K562 (cell line): ENCODE measurements around the gene LPCAT2. TPM values are rescaled to one million over a fixed set of nuclear protein-coding genes. Genes with fewer than 3 reads are reported as not detected.

Source experiments
- ATAC-seq: fragments of 200-7000 bp; cut with Tn5 transposase; 3 replicates; pipeline ENCODE4 v1.9.1; 2020; ENCODE audit warnings: moderate library complexity
- BruUV-seq: library from RNA; stranded (reverse); fragments of 400-500 nt; replicated peaks from 2 replicates; lab custom pipeline; 2021; lab: Mats Ljungman, UMichigan
- CTCF ChIA-PET: fragments of 300-600 bp; formaldehyde crosslinking; extraction: SDS; loops from one replicate; lab custom pipeline; 2021; ENCODE audit warnings: low intra/inter-chr PET ratio; lab: Yijun Ruan, JAX
- POLR2A ChIA-PET: fragments of 300-600, 350-650 bp; sonication (Branson Sonifier 250); formaldehyde crosslinking; extraction: SDS; loops from one replicate; lab custom pipeline; 2021; ENCODE audit warnings: antibody characterized with exemption, inconsistent platforms; lab: Yijun Ruan, JAX
- DNase-seq, 4 experiments: peaks; one replicate each; pipeline versions ENCODE4 v3.0.0 to v3.0.0-alpha.2; 2011 to 2018; ENCODE audit warnings: low spot score in 3 of 4, mixed read lengths in 3 of 4; ENCODE audit errors: extremely low read depth in 1 of 4
- FAIRE-seq: peaks from 2 replicates; lab custom pipeline; 2011; peaks lifted over from hg19 to GRCh38; lab: Jason Lieb, UNC
- H2AFZ ChIP-seq: 2 replicates; pipeline ENCODE4 v1.6.0; 2011; ENCODE audit warnings: low read depth, low read length, control low read depth, inconsistent platforms
- H3K27ac ChIP-seq: fragments of 200-600 bp; 3 replicates; pipeline ENCODE4 v1.8.0; 2011; ENCODE audit warnings: low read depth, mild to moderate bottlenecking, control low read depth, inconsistent platforms, low read length, moderate library complexity, mixed read lengths; ENCODE audit errors: extremely low read depth
- H3K27me3 ChIP-seq, 2 experiments: fragments of 300-600 bp in 1 of 2; 2 replicates in 1 of 2; 3 replicates in 1 of 2; pipeline versions ENCODE4 v1.6.0 to v1.8.0; 2011; ENCODE audit warnings: inconsistent platforms in 2 of 2, low read length in 2 of 2, mild to moderate bottlenecking in 1 of 2, mixed read lengths in 1 of 2, moderate library complexity in 1 of 2; ENCODE audit not compliant: control insufficient read depth in 2 of 2, insufficient read depth in 2 of 2
- H3K36me3 ChIP-seq: fragments of 300-600 bp; 3 replicates; pipeline ENCODE4 v1.8.0; 2011; ENCODE audit warnings: mild to moderate bottlenecking, low read length, inconsistent platforms; ENCODE audit not compliant: control insufficient read depth, insufficient read depth
- H3K4me1 ChIP-seq, 2 experiments: fragments of 200-600 bp in 1 of 2; replicated peaks in 1 of 2; 2 replicates in 1 of 2; 3 replicates in 1 of 2; pipeline versions ENCODE4 v1.5.1 to v1.8.0; 2011; ENCODE audit warnings: inconsistent platforms in 2 of 2, low read length in 2 of 2, mild to moderate bottlenecking in 1 of 2, mixed read lengths in 1 of 2, moderate library complexity in 1 of 2; ENCODE audit not compliant: control insufficient read depth in 2 of 2, insufficient read depth in 2 of 2
- H3K4me2 ChIP-seq: 2 replicates; pipeline ENCODE4 v1.6.1; 2011; ENCODE audit warnings: low read length, control low read depth, inconsistent platforms, mixed read lengths; ENCODE audit not compliant: insufficient read depth
- H3K4me3 ChIP-seq: fragments of 200-600 bp; sonication (generic), shearing (Covaris generic); 2 replicates; pipeline ENCODE4 v1.5.1; 2016; ENCODE audit warnings: control low read depth, inconsistent platforms
- H3K79me2 ChIP-seq: fragments of 200-600 bp; 3 replicates; pipeline ENCODE4 v1.8.0; 2011; ENCODE audit warnings: low read length, inconsistent platforms; ENCODE audit not compliant: control insufficient read depth, insufficient read depth
- H3K9ac ChIP-seq, 2 experiments: 2 replicates each; pipeline versions ENCODE4 v1.6.0 to v1.6.1; 2011; ENCODE audit warnings: low read depth in 2 of 2, low read length in 2 of 2, control low read depth in 1 of 2, inconsistent platforms in 1 of 2, mild to moderate bottlenecking in 1 of 2, mixed read lengths in 1 of 2; ENCODE audit not compliant: insufficient read depth in 1 of 2
- H3K9me1 ChIP-seq: one replicate; pipeline ENCODE4 v1.6.0; 2011; ENCODE audit warnings: inconsistent platforms, mild to moderate bottlenecking, low read length, moderate library complexity; ENCODE audit not compliant: control insufficient read depth, insufficient read depth
- H3K9me3 ChIP-seq: replicated peaks from 2 replicates; pipeline ENCODE4 v1.5.1; 2011; ENCODE audit warnings: low read depth, low read length, inconsistent platforms; ENCODE audit not compliant: control insufficient read depth, insufficient read depth
- H4K20me1 ChIP-seq: replicated peaks from 2 replicates; pipeline ENCODE4 v1.6.1; 2011; ENCODE audit warnings: low read length, inconsistent platforms, mixed read lengths; ENCODE audit not compliant: control insufficient read depth, insufficient read depth
- DACH1 ChIP-seq: fragments of 450-650 bp; IDR thresholded peaks from 2 replicates; pipeline ENCODE4 v1.6.1; 2018; ENCODE audit not compliant: partially characterized antibody
- ETS1 ChIP-seq: conservative IDR thresholded peaks from 2 replicates; pipeline ENCODE4 v1.6.1; 2011; ENCODE audit warnings: low read depth, mild to moderate bottlenecking, low read length; ENCODE audit not compliant: control insufficient read depth
- TCF7L2 ChIP-seq: fragments of 150-350 bp; IDR thresholded peaks from 2 replicates; pipeline ENCODE4 v1.6.1; 2016; ENCODE audit warnings: low read depth, mild to moderate bottlenecking, low read length, moderate library complexity
- ZNF143 ChIP-seq: sonication (generic); formaldehyde crosslinking; IDR thresholded peaks from 2 replicates; pipeline ENCODE4 v1.9.0; 2022; ENCODE audit warnings: mild to moderate bottlenecking, missing genetic modification reagents
- ZNF212 ChIP-seq: fragments of 450-650 bp; formaldehyde crosslinking; IDR thresholded peaks from 2 replicates; pipeline ENCODE4 v1.4.0; 2020; ENCODE audit warnings: mild to moderate bottlenecking
- WGBS: fragments of 100-300 bp; shearing (Covaris generic); methylation state at CpG from one replicate; pipeline ENCODE4 v1.1.6; 2016; ENCODE audit warnings: low coverage, mixed read lengths; ENCODE audit not compliant: insufficient coverage; ENCODE audit errors: missing lambda C conversion rate; 5-methylcytosine and 5-hydroxymethylcytosine counted together
- in situ Hi-C: fragments of 300-500 bp; cut with MboI; formaldehyde crosslinking; loops from 4 replicates; pipeline ENCODE4 v1.15.0; 2018; ENCODE audit warnings: inconsistent platforms, mixed read lengths
- intact Hi-C: fragments of 100-400 bp; cut with micrococcal nuclease; formaldehyde crosslinking; loops from 2 replicates; pipeline ENCODE4 v1.14.2; 2022
- polyA plus RNA-seq, 8 experiments: library from polyadenylated mRNA; depleted of rRNA in 4 of 8; stranded (reverse) in 5 of 8; unstranded in 3 of 8; fragments of >200 nt; fragmentation: Nextera tagmentation in 2 of 8; fragmentation: Illumina TruSeq in 1 of 8; extraction: Ambion mirVana in 2 of 8; extraction: Trizol in 1 of 8; gene quantifications; 2 replicates each; pipeline versions ENCODE4 v1.2.1 to v1.2.3, GENCODE V29; 2011 to 2014; ENCODE audit warnings: inconsistent platforms in 1 of 8, missing spikeins in 1 of 8
- total RNA-seq, 7 experiments: library from RNA; depleted of rRNA in 6 of 7; stranded (reverse); fragments of >200 nt in 6 of 7; fragmentation: Illumina TruSeq in 2 of 7; extraction: Trizol in 2 of 7; gene quantifications; 2 replicates each; pipeline versions ENCODE4 v1.2.1 to v1.2.3, GENCODE V29; 2011 to 2021; ENCODE audit warnings: low replicate concordance in 1 of 7

Gene LPCAT2
- total and polyA plus RNA-seq, 9 of the 15 experiments (the other 6 are each of a cell fraction or from before 2014, with no cell fraction given) = 2.9 to 15.0 (median 7.3) TPM

- TF ChIP-seq ETS1 (no peak), DACH1 (no peak)
- TF ChIP-seq, all 486 proteins: peak for 0
Observed at GRCh38 chr16:55481023-55481422, 27.8 kb upstream of the LPCAT2 start (continued).

GRCh38 chr16:55482056-55482455 lies 26.8 kb upstream of the LPCAT2 start:
- POLR2A ChIA-PET = no interaction called here
- no peaks in the 10 kb centered on the region for H3K9me3 ChIP-seq
- no peaks in the 10 kb centered on the region for H3K9me1 ChIP-seq
- WGBS = 0% methylated on average over 2 of the region's 2 CpGs
- peaks cover 8 to 30% of the 10 kb centered on the region in 2 experiments; a peak in 3 of 5 replicates for H3K27me3 ChIP-seq
- no peaks in the 10 kb centered on the region for H3K79me2 ChIP-seq
- no peak overlapping the region for H3K4me3 ChIP-seq
- no peak for TF ChIP-seq TCF7L2
- TF ChIP-seq ZNF212 = no peak
- TF ChIP-seq ZNF143 (CRISPR knock-in tag) = no peak
- ATAC-seq (no peak), FAIRE-seq (no peak), DNase-seq (no peak)
- H3K36me3 ChIP-seq = no peaks in the 10 kb centered on the region
- BruUV-seq = no TSS peak
- H4K20me1 ChIP-seq = no peaks in the 10 kb centered on the region
- H3K4me2 ChIP-seq = no peak overlapping the region
- intact Hi-C loops (no loop called here), in situ Hi-C loops (no loop called here)
- peaks cover 0 to 4% of the 10 kb centered on the region in 2 experiments; a peak in 2 of 5 replicates for H3K4me1 ChIP-seq
- CTCF ChIA-PET = no interaction called here
- no peak overlapping the region for H3K9ac ChIP-seq
- H3K27ac ChIP-seq = no peak overlapping the region
- H2AFZ ChIP-seq = no peak overlapping the region
